HG03432 (cell line): ENCODE results near the gene PPP6R2.
"Not testable (repeated sequence)": the region's sequence is repeated elsewhere in the genome, so short reads cannot be mapped to it uniquely, and the experiment has no call there.

Experiments used
- ATAC-seq: cut with Tn5 transposase; IDR thresholded peaks from one replicate; pipeline ENCODE4 v1.9.1; 2021; ENCODE audit warnings: mild to moderate bottlenecking, moderate library complexity; ENCODE audit not compliant: unreplicated experiment

Gene PPP6R2

GRCh38 chr22:50396751-50397370, 53.7 kb downstream of the PPP6R2 start:
- ATAC-seq = no peak

GRCh38 chr22:50397371-50398060, 54.4 kb downstream of the PPP6R2 start:
- ATAC-seq = not testable (repeated sequence)

- ATAC-seq = no peak
These were observed 55.9 kb downstream of the PPP6R2 start for GRCh38 chr22:50398831-50399648.

- no peak for ATAC-seq
These were observed 56.7 kb downstream of the PPP6R2 start for GRCh38 chr22:50399751-50400331.

- no peak for ATAC-seq
These were observed 57.3 kb downstream of the PPP6R2 start for GRCh38 chr22:50400406-50400805.

GRCh38 chr22:50400931-50401330, 57.8 kb downstream of the PPP6R2 start:
- no peak for ATAC-seq

GRCh38 chr22:50401907-50402306, 58.8 kb downstream of the PPP6R2 start:
- no peak for ATAC-seq

- ATAC-seq = no peak
These were observed 60.6 kb downstream of the PPP6R2 start for GRCh38 chr22:50403701-50404101.

GRCh38 chr22:50406416-50407170, 63.5 kb downstream of the PPP6R2 start:
- ATAC-seq = no peak

- no peak for ATAC-seq
These were observed 65.2 kb downstream of the PPP6R2 start for GRCh38 chr22:50408311-50408710.

- ATAC-seq = not testable (repeated sequence)
These were observed 65.8 kb downstream of the PPP6R2 start for GRCh38 chr22:50408954-50409353.

GRCh38 chr22:50414476-50415248, 71.5 kb downstream of the PPP6R2 start:
- ATAC-seq = no peak

GRCh38 chr22:50415426-50415825, 72.3 kb downstream of the PPP6R2 start:
- no peak for ATAC-seq

GRCh38 chr22:50416996-50417395, 73.9 kb downstream of the PPP6R2 start:
- ATAC-seq = no peak

- no peak for ATAC-seq
These were observed 74.5 kb downstream of the PPP6R2 start for GRCh38 chr22:50417411-50418210.

- no peak for ATAC-seq
These were observed 75.5 kb downstream of the PPP6R2 start for GRCh38 chr22:50418624-50419023.

- ATAC-seq = no peak
These were observed 76.0 kb downstream of the PPP6R2 start for GRCh38 chr22:50419116-50419515.

GRCh38 chr22:50420015-50420414, 76.9 kb downstream of the PPP6R2 start:
- ATAC-seq = no peak

GRCh38 chr22:50420581-50420980, 77.5 kb downstream of the PPP6R2 start:
- no peak for ATAC-seq
